ENCODE data around the gene FAM83B. TPM values are rescaled to one million over a fixed set of nuclear protein-coding genes. Genes with fewer than 3 reads are reported as not detected.

The FAM83B gene
- total RNA-seq, 1 experiment from 2014 or later: 0.10 TPM

- Histone ChIP-seq H3K4me1 (no peaks in the 10 kb centered on the region), H3K4me3 (no peak overlapping the region), H3K27ac (no peak overlapping the region), H3K9me3 (replicated peaks) (no peaks in the 10 kb centered on the region), H3K27me3 (no peaks in the 10 kb centered on the region), H3K36me3 (no peaks in the 10 kb centered on the region)
- no peak for DNase-seq
Measured at GRCh38 chr6:54899986-54900385, 53.4 kb downstream of the FAM83B start.

GRCh38 chr6:54900666-54901065 lies 54.1 kb downstream of the FAM83B start:
- no peaks in the 10 kb centered on the region for H3K9me3 ChIP-seq (replicated peaks)
- H3K36me3 ChIP-seq: no peaks in the 10 kb centered on the region
- H3K4me3 ChIP-seq: no peak overlapping the region
- H3K27ac ChIP-seq: no peak overlapping the region
- DNase-seq: no peak
- H3K27me3 ChIP-seq: no peaks in the 10 kb centered on the region
- no peaks in the 10 kb centered on the region for H3K4me1 ChIP-seq

DNA sequence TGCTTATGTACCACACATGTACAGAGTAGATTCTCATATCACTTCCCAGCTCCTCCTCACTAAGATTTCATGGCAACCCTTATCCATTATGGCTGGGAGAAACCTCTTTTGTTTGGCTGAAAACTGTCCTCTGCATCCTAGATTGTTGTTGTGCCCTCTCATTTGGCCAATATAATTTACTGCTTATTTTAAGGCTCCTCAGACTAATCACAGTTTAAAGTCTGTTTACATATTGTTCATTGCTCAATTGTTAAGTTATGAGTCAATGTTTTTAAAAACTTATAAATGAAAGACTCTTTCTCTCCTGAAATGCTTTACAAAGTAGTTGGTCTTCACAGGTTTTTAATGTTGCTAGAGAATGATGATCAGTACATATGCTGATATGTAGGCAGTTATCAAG lies 57.3 kb downstream of the FAM83B start:
- no peaks in the 10 kb centered on the region for H3K9me3 ChIP-seq (replicated peaks)
- H3K27me3 ChIP-seq: no peaks in the 10 kb centered on the region
- no peaks in the 10 kb centered on the region for H3K4me1 ChIP-seq
- H3K4me3 ChIP-seq: no peak overlapping the region
- H3K27ac ChIP-seq: no peak overlapping the region
- no peak for DNase-seq
- no peaks in the 10 kb centered on the region for H3K36me3 ChIP-seq

DNA sequence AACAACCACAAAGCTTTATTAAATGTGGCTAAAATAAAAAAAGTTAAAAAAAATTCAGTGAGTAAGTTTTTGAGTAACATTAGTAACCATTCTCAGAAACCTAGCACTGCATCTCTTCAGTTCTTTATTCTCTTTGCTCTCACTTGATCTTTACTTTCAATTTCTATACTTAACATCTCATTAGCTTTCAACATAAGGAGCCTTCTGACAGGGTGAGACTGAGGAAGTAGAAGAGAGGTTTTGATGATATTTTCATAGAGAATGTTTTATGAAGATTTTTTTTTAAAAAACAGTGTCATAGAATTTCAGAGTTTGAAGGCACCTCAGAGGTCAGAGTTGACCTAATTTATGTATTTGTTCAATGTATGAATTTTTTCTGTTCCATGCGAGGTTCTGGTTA lies 60.8 kb downstream of the FAM83B start:
- no peak for DNase-seq
- Histone ChIP-seq H3K27ac (no peak overlapping the region), H3K27me3 (no peaks in the 10 kb centered on the region), H3K9me3 (replicated peaks) (no peaks in the 10 kb centered on the region), H3K4me1 (no peaks in the 10 kb centered on the region), H3K36me3 (no peaks in the 10 kb centered on the region), H3K4me3 (no peak overlapping the region)

DNA sequence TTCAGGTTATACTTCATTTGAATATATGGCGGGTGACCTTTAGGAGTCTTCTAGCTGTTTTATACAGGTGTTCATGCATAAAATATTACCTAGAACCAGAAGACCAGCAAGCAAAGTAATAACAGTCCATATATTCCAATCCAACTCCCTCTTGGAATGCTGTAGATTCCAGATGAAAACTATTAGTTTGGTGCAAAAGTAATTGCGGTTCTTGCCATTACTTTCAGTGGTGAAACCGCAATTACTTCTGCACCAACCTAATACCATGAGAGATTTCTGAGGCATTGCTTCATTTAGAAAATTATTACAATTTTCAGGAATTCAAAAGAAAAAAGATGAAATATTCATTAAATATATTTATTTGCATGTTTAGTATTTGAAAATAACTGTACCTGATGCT lies 62.6 kb downstream of the FAM83B start:
- no peaks in the 10 kb centered on the region for H3K27me3 ChIP-seq
- DNase-seq: no peak

DNA sequence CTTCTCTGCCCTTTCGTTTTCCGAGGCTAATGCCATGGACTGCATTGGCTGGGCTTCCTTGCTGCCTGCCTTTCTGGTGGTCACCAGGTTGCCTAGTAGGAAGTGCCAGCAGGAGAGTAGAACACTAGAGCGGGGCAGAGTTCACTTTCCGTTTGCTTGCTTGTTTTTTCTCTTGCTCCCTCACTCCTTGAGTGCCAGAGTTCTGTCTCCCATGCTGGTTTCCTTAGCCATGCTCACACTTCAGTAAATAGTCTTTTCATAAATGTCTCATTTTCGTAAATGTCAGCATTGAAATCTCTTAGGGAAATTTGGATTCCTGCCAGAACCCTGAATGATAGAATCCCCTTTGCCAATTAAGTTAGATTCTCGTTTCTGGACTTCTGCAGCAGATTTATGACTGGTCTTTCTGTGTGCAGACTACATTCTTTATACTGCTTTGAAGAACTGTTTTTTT lies 63.9 kb downstream of the FAM83B start:
- Histone ChIP-seq H3K4me3 (no peak overlapping the region), H3K9me3 (replicated peaks) (no peaks in the 10 kb centered on the region), H3K27ac (no peak overlapping the region), H3K36me3 (no peaks in the 10 kb centered on the region), H3K27me3 (no peaks in the 10 kb centered on the region), H3K4me1 (no peaks in the 10 kb centered on the region)
- DNase-seq: no peak

More for the DNA sequence above, 62.6 kb downstream of the FAM83B start:
- Histone ChIP-seq H3K27ac (no peak overlapping the region), H3K9me3 (replicated peaks) (no peaks in the 10 kb centered on the region), H3K4me3 (no peak overlapping the region), H3K36me3 (no peaks in the 10 kb centered on the region), H3K4me1 (no peaks in the 10 kb centered on the region)

DNA sequence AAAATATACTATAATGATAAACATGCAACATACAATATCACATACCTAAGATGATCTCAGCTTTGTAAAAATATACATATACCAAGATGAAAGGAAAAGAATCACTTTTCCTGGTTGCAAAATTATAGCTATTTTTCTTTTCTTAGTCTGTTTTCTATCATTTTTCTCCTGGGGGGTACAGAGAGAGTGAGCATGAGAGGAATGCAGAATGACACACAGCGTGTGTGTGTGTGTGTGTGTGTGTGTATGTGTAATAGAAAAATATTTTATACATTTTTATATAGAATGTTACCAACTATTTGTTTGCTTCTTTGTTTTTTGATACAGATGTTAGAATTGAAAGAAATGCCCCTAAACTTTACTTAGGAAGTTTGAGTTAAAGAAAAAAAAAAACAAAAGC lies 64.3 kb downstream of the FAM83B start:
- H3K27me3 ChIP-seq: no peaks in the 10 kb centered on the region
- H3K9me3 ChIP-seq (replicated peaks): no peaks in the 10 kb centered on the region
- H3K36me3 ChIP-seq: no peaks in the 10 kb centered on the region
- DNase-seq: no peak
- H3K4me3 ChIP-seq: no peak overlapping the region
- no peaks in the 10 kb centered on the region for H3K4me1 ChIP-seq
- H3K27ac ChIP-seq: no peak overlapping the region

DNA sequence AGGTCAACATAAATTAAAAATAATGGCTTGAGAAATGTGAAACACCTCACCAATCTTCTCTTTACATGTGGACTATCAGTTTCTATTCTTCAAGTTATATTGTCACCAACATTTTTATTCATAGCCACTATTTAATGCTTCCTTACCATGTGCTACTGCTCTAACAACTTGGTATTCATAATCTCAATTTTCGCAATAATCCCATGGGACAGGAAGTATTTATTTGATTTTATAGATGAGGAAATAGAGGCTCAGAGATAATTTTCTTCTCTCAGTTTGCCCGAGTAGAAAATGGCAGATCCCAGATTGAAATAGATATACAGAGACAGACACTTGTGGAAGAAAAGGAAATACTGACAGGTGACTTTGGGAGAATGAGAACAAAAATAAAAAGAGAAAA lies 66.6 kb downstream of the FAM83B start:
- no peak for DNase-seq
- no peaks in the 10 kb centered on the region for H3K4me1 ChIP-seq
- H3K9me3 ChIP-seq (replicated peaks): no peaks in the 10 kb centered on the region
- no peaks in the 10 kb centered on the region for H3K36me3 ChIP-seq
- no peak overlapping the region for H3K27ac ChIP-seq
- H3K4me3 ChIP-seq: no peak overlapping the region
- H3K27me3 ChIP-seq: no peaks in the 10 kb centered on the region

DNA sequence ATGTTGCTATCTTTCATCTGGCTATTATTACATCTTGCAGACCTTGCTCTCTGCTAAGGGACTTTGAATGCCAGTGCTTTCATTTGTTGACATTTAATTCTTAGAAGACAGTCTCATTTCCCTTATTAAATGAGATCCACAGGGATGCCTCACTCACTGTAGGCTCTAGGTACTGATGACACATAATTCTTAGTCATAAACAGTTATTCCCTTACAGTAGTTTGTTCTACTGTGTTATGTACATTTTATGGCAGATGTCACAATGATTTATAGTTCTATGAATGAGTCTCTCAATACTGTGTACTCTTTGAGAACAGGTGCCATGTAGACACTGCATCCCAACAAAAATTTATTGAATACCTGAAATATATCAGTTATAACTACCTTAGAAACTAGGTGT lies 70.3 kb downstream of the FAM83B start:
- Histone ChIP-seq H3K4me1 (no peaks in the 10 kb centered on the region), H3K36me3 (no peaks in the 10 kb centered on the region), H3K9me3 (replicated peaks) (no peaks in the 10 kb centered on the region), H3K27ac (no peak overlapping the region), H3K27me3 (no peaks in the 10 kb centered on the region), H3K4me3 (no peak overlapping the region)
- no peak for DNase-seq

- H3K4me1 ChIP-seq: no peaks in the 10 kb centered on the region
- H3K4me3 ChIP-seq: no peak overlapping the region
- DNase-seq: no peak
- H3K36me3 ChIP-seq: no peaks in the 10 kb centered on the region
- no peaks in the 10 kb centered on the region for H3K27me3 ChIP-seq
- H3K27ac ChIP-seq: no peak overlapping the region
- no peaks in the 10 kb centered on the region for H3K9me3 ChIP-seq (replicated peaks)
Measured at GRCh38 chr6:54920628-54921027, 74.1 kb downstream of the FAM83B start.

GRCh38 chr6:54921891-54922290 lies 75.3 kb downstream of the FAM83B start:
- no peak overlapping the region for H3K4me3 ChIP-seq
- DNase-seq: no peak
- no peak overlapping the region for H3K27ac ChIP-seq
- H3K4me1 ChIP-seq: no peaks in the 10 kb centered on the region
- H3K9me3 ChIP-seq (replicated peaks): no peaks in the 10 kb centered on the region
- H3K27me3 ChIP-seq: no peaks in the 10 kb centered on the region
- H3K36me3 ChIP-seq: no peaks in the 10 kb centered on the region

GRCh38 chr6:54929245-54929909 lies 82.8 kb downstream of the FAM83B start:
- no peaks in the 10 kb centered on the region for H3K27me3 ChIP-seq
- H3K27ac ChIP-seq: no peak overlapping the region
- no peak overlapping the region for H3K4me3 ChIP-seq
- no peaks in the 10 kb centered on the region for H3K9me3 ChIP-seq (replicated peaks)
- no peak for DNase-seq
- no peaks in the 10 kb centered on the region for H3K36me3 ChIP-seq
- no peaks in the 10 kb centered on the region for H3K4me1 ChIP-seq

- no peak overlapping the region for H3K27ac ChIP-seq
- H3K27me3 ChIP-seq: no peaks in the 10 kb centered on the region
- no peaks in the 10 kb centered on the region; the same call in 1 of the 2 replicates for H3K4me1 ChIP-seq
- no peaks in the 10 kb centered on the region for H3K36me3 ChIP-seq
- H3K4me3 ChIP-seq: no peak overlapping the region
- no peak for DNase-seq
- H3K9me3 ChIP-seq (replicated peaks): 0 out of 2 replicates have a peak, but pooled peaks cover 3% of the 10 kb centered on the region
Measured at GRCh38 chr6:54932622-54933021, 86.1 kb downstream of the FAM83B start.

- H3K27ac ChIP-seq: no peak overlapping the region
- no peaks in the 10 kb centered on the region; the same call in 1 of the 2 replicates for H3K4me1 ChIP-seq
- H3K9me3 ChIP-seq (replicated peaks): 0 out of 2 replicates have a peak, but pooled peaks cover 3% of the 10 kb centered on the region
- DNase-seq: no peak
- no peak overlapping the region for H3K4me3 ChIP-seq
- H3K36me3 ChIP-seq: no peaks in the 10 kb centered on the region
- H3K27me3 ChIP-seq: no peaks in the 10 kb centered on the region
Measured at GRCh38 chr6:54935739-54936138, 89.2 kb downstream of the FAM83B start.

DNA sequence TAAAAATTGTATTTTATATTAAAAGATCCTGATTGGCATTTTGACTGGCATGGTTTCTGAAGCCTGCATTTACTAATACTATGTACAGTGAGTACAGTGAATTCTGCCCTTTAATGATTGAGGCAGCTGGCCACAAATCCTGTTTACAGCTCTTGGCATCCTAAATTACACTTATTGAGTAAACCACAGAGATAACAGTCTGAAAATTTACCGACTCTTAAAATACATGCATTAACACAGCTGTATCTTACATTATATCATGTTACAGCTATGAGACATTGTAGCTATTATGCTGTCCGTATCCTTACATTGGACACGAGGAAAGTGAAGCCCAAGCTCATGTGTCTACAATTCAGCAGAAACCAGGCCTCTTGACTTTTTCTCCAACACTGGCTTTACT lies 90.8 kb downstream of the FAM83B start:
- Histone ChIP-seq H3K27ac (no peak overlapping the region), H3K4me3 (no peak overlapping the region), H3K4me1 (no peaks in the 10 kb centered on the region; the same call in 1 of the 2 replicates), H3K36me3 (no peaks in the 10 kb centered on the region), H3K9me3 (replicated peaks) (0 out of 2 replicates have a peak, but pooled peaks cover 3% of the 10 kb centered on the region), H3K27me3 (no peaks in the 10 kb centered on the region)
- DNase-seq: peak; percentile 4 to 47

GRCh38 chr6:54957698-54958097 lies 111.1 kb downstream of the FAM83B start:
- H3K9me3 ChIP-seq (replicated peaks): no peaks in the 10 kb centered on the region
- H3K27ac ChIP-seq: no peak overlapping the region
- no peak overlapping the region for H3K4me3 ChIP-seq
- no peak for DNase-seq
- no peaks in the 10 kb centered on the region for H3K27me3 ChIP-seq
- no peaks in the 10 kb centered on the region for H3K4me1 ChIP-seq
- no peaks in the 10 kb centered on the region for H3K36me3 ChIP-seq

All from SJCRH30 (cell line).